Endothelial cell of umbilical vein (primary cell): Measurements from ENCODE around the gene FAU.

Source experiments
- CTCF ChIP-seq, 2 donors: IDR thresholded peaks; 1 replicate in 1 of 2; 2 replicates in 1 of 2; pipeline ENCODE4 v1.5.1; 2011; ENCODE audit warnings: low read length in 2 of 2, mild to moderate bottlenecking in 2 of 2, moderate library complexity in 2 of 2, control low read depth in 1 of 2, inconsistent platforms in 1 of 2, low read depth in 1 of 2; ENCODE audit not compliant: insufficient read depth in 1 of 2; ENCODE audit errors: extremely low read depth in 1 of 2
- EZH2 ChIP-seq: IDR thresholded peaks from 2 replicates; pipeline ENCODE4 v1.6.1; 2012; ENCODE audit warnings: borderline replicate concordance, low read depth, mild to moderate bottlenecking, moderate library complexity, low read length, inconsistent platforms; ENCODE audit not compliant: severe bottlenecking
- MAX ChIP-seq: IDR thresholded peaks from 2 replicates; pipeline ENCODE4 v1.6.1; 2011; ENCODE audit not compliant: insufficient read depth, insufficient read length
- POLR2A ChIP-seq: IDR thresholded peaks from 2 replicates; pipeline ENCODE4 v1.6.1; 2012; ENCODE audit warnings: low read depth, mild to moderate bottlenecking, control low read depth, low read length
- POLR2AphosphoS5 ChIP-seq: IDR thresholded peaks from 2 replicates; pipeline ENCODE4 v1.6.1; 2012; ENCODE audit warnings: low read depth, mild to moderate bottlenecking, control low read depth, low read length, moderate library complexity; ENCODE audit not compliant: insufficient read depth

GRCh38 chr11:65078786-65079342, 43.1 kb downstream of the FAU start:
- TF ChIP-seq CTCF (IDR thresholded peaks at IDR 0.05; ENCODE audit: extremely low read depth in 1 of 2, insufficient read depth in 1 of 2, low read depth in 1 of 2, low read length in 2 of 2) (no peak), EZH2 (no peak), POLR2A (no peak), MAX (no peak), POLR2AphosphoS5 (no peak)
